ENCODE results near the gene ECD. TPM values are rescaled to one million over a fixed set of nuclear protein-coding genes. Genes with fewer than 3 reads are reported as not detected.

ECD gene
- total and polyA plus RNA-seq, 10 of the 15 experiments (the other 5 are each of a cell fraction or from before 2014, with no cell fraction given) = 27.3 to 61.6 (median 44.0) TPM

- ATAC-seq (peak; percentile 80), DNase-seq (ENCODE audit: low read depth, low spot score) (no peak), FAIRE-seq (no peak)
- H3K36me3 ChIP-seq (ENCODE audit: control insufficient read depth in 2 of 2, insufficient read depth in 2 of 2, low read length in 1 of 2) = peaks cover 1 to 7% of the 10 kb centered on the region in 2 experiments; a peak in 2 of 4 replicates
- H3K27ac ChIP-seq (ENCODE audit: control insufficient read depth, insufficient read depth) = peak overlapping the region; percentile 56; the same call in 1 of the 2 replicates
- no peak overlapping the region; the same call in 1 of the 2 replicates for H3K4me3 ChIP-seq
- no TSS peak for BruUV-seq (replicated peaks)
- no peaks in the 10 kb centered on the region for H3K27me3 ChIP-seq (replicated peaks in 1 of 2; ENCODE audit: control insufficient read depth in 2 of 2, insufficient read depth in 2 of 2, low read length in 1 of 2)
- no peaks in the 10 kb centered on the region for H3K9me3 ChIP-seq (replicated peaks; ENCODE audit: control insufficient read depth, insufficient read depth, low read length)
- peak; percentile 35; the same call in 1 of the 2 replicates for TF ChIP-seq POLR2AphosphoS2 (IDR thresholded peaks at IDR 0.05; ENCODE audit: low read depth, low read length)
- no peak for TF ChIP-seq JUNB (IDR thresholded peaks at IDR 0.05)
- TF ChIP-seq EED (IDR thresholded peaks at IDR 0.05; ENCODE audit: low read depth) = peak; percentile 32; the same call in 1 of the 2 replicates
- no peak for TF ChIP-seq SPI1 (IDR thresholded peaks at IDR 0.05; ENCODE audit: borderline replicate concordance, insufficient read depth, low read depth, low read length)
- no peak for TF ChIP-seq SREBF2 (IDR thresholded peaks at IDR 0.05; ENCODE audit: low read length)
- 0 out of 4 replicates have a peak, but pooled peaks of 1 of the 2 experiments have one; percentile 11 for TF ChIP-seq CEBPB (IDR thresholded peaks at IDR 0.05; ENCODE audit: borderline replicate concordance in 1 of 2, low read depth in 2 of 2, low read length in 2 of 2)
- TF ChIP-seq IKZF2 (IDR thresholded peaks at IDR 0.05) = peak in 1 of 2 experiments; percentile 20; a peak in 1 of 4 replicates
- TF ChIP-seq RUNX3 (IDR thresholded peaks at IDR 0.05; ENCODE audit: low read length) = peak; percentile 82
- no peak for TF ChIP-seq ZNF24 (IDR thresholded peaks at IDR 0.05)
- peak; percentile 73 for TF ChIP-seq ESRRA (IDR thresholded peaks at IDR 0.05; ENCODE audit: low read length)
- no peak for TF ChIP-seq E2F4 (IDR thresholded peaks at IDR 0.05; ENCODE audit: low read depth, low read length)
- TF ChIP-seq ZSCAN29 (IDR thresholded peaks at IDR 0.05) = peak; percentile 19; the same call in 1 of the 2 replicates
- TF ChIP-seq NRF1 (conservative IDR thresholded peaks at IDR 0.05; ENCODE audit: low read depth, low read length) = no peak
- TF ChIP-seq RELB (IDR thresholded peaks at IDR 0.05; ENCODE audit: low read depth) = peak; percentile 25; the same call in 1 of the 2 replicates
- TF ChIP-seq EP300 (IDR thresholded peaks at IDR 0.05; ENCODE audit: borderline replicate concordance in 1 of 2, control insufficient read depth in 1 of 2, low read depth in 2 of 2, low read length in 2 of 2) = peak in 1 of 2 experiments; percentile 32; a peak in 1 of 4 replicates
- TF ChIP-seq ATF2 (IDR thresholded peaks at IDR 0.05; ENCODE audit: low read length) = 0 out of 2 replicates have a peak, but pooled peaks have one; percentile 20
- no peak for TF ChIP-seq SMARCA5 (IDR thresholded peaks at IDR 0.05)
- peak; percentile 48; the same call in 1 of the 2 replicates for TF ChIP-seq NFIC (IDR thresholded peaks at IDR 0.05; ENCODE audit: low read depth, low read length)
- TF ChIP-seq FOXK2 (IDR thresholded peaks at IDR 0.05) = no peak
- peaks cover 9% of the 10 kb centered on the region for H4K20me1 ChIP-seq (ENCODE audit: control insufficient read depth, insufficient read depth)
- no peak overlapping the region for H2AFZ ChIP-seq (ENCODE audit: control insufficient read depth, low read depth, low read length)
- peak overlapping the region; percentile 47 for H3K4me2 ChIP-seq (ENCODE audit: control insufficient read depth, insufficient read depth)
- intact Hi-C loops (cut with micrococcal nuclease; ENCODE audit: unreplicated experiment) = no loop called here
- POLR2A ChIA-PET = interaction anchor here (2.8 kb wide), 1 partner anchor 7 kb away, joined by 9 read pairs; no protein-coding TSS in a partner anchor
- H3K9ac ChIP-seq (ENCODE audit: control insufficient read depth, insufficient read depth, low read length) = no peak overlapping the region
- in situ Hi-C loops (cut with MboI) = no loop called here
- CTCF ChIA-PET = interaction anchor here (0.5 to 2.8 kb wide), 6 partner anchors 8 to 393 kb away, joined by 3 to 9 read pairs (median 4); partner anchors contain the start of gene P4HA1
- peaks cover 13% of the 10 kb centered on the region for H3K4me1 ChIP-seq (ENCODE audit: control insufficient read depth, insufficient read depth, low read length)
- RAD21 ChIA-PET (ENCODE audit: unreplicated experiment) = interaction anchor here (1.5 kb wide), 1 partner anchor 27 kb away, joined by 3 read pairs; no protein-coding TSS in a partner anchor
- H3K79me2 ChIP-seq (ENCODE audit: control insufficient read depth, insufficient read depth, low read length) = peaks cover 94% of the 10 kb centered on the region
- SMC1A ChIA-PET (ENCODE audit: uncharacterized antibody, unreplicated experiment) = interaction anchor here (1.0 to 1.2 kb wide), 4 partner anchors 8 to 71 kb away, joined by 3 to 6 read pairs (median 4); no protein-coding TSS in a partner anchor
These were observed 79.5 kb downstream of the ECD start for GRCh38 chr10:73088304-73088703.
